Kidney (tissue), 14 donors: Measurements from ENCODE around the gene IZUMO4. TPM values are rescaled to one million over a fixed set of nuclear protein-coding genes. Genes with fewer than 3 reads are reported as not detected.

Source experiments
- DNase-seq, 5 donors: peaks; one replicate each; pipeline ENCODE4 v3.0.0-alpha.2; 2013 to 2020
- FAIRE-seq: peaks from 2 replicates; lab custom pipeline; 2012; peaks lifted over from hg19 to GRCh38; lab: Jason Lieb, UNC
- H3K27ac ChIP-seq, 2 donors: one replicate each; pipeline ENCODE4 v1.7.0; 2013; ENCODE audit warnings: low read depth in 2 of 2, low read length in 2 of 2, inconsistent platforms in 1 of 2
- H3K27me3 ChIP-seq: one replicate; pipeline ENCODE4 v1.7.1; 2013; ENCODE audit warnings: low read length, inconsistent platforms; ENCODE audit not compliant: control insufficient read depth, insufficient read depth
- H3K36me3 ChIP-seq, 3 donors: one replicate each; pipeline versions ENCODE4 v1.7.0 to v1.7.1; 2013; ENCODE audit warnings: low read length in 3 of 3, control low read depth in 1 of 3, inconsistent platforms in 1 of 3; ENCODE audit not compliant: insufficient read depth in 3 of 3, control insufficient read depth in 2 of 3
- H3K4me1 ChIP-seq, 3 donors: one replicate each; pipeline versions ENCODE4 v1.7.0 to v1.7.1; 2013; ENCODE audit warnings: low read length in 3 of 3, inconsistent platforms in 1 of 3, low read depth in 1 of 3; ENCODE audit not compliant: control insufficient read depth in 2 of 3, insufficient read depth in 2 of 3
- H3K4me3 ChIP-seq, 3 donors: one replicate each; pipeline versions ENCODE4 v1.7.0 to v1.8.1; 2013; ENCODE audit warnings: low read length in 3 of 3, control low read depth in 1 of 3, inconsistent platforms in 1 of 3
- H3K9ac ChIP-seq, 3 donors: one replicate each; pipeline versions ENCODE4 v1.7.0 to v1.7.1; 2013; ENCODE audit warnings: low read length in 3 of 3, control low read depth in 1 of 3, inconsistent platforms in 1 of 3
- H3K9me3 ChIP-seq, 3 donors: one replicate each; pipeline versions ENCODE4 v1.7.0 to v1.7.1; 2013; ENCODE audit warnings: low read length in 3 of 3, control low read depth in 1 of 3, inconsistent platforms in 1 of 3; ENCODE audit not compliant: control insufficient read depth in 2 of 3, insufficient read depth in 1 of 3
- CTCF ChIP-seq: IDR thresholded peaks from 3 replicates; pipeline ENCODE4 v1.5.1; 2012; ENCODE audit warnings: mild to moderate bottlenecking, moderate library complexity, borderline replicate concordance; ENCODE audit not compliant: insufficient read depth; ENCODE audit errors: extremely low read depth
- intact Hi-C: fragments of 100-400 bp; cut with DNase I; formaldehyde crosslinking; loops from one replicate; pipeline ENCODE4 v1.11.1; 2022
- polyA plus RNA-seq: library from polyadenylated mRNA; stranded (reverse); fragments of 350-450 nt; fragmentation: Illumina TruSeq; extraction: RNeasy Lipid Tissue Mini Kit (QIAGEN cat#74804); gene quantifications from one replicate; pipeline ENCODE4 v1.2.3, GENCODE V29; 2014; ENCODE audit warnings: low read depth, low replicate concordance; ENCODE audit not compliant: insufficient read depth
- total RNA-seq: library from RNA; stranded (reverse); fragmentation: NEBNext Ultra II Directional; extraction: Animal tissue kit (Norgen Biotek cat#: 25700); gene quantifications from one replicate; pipeline ENCODE4 v1.2.1, GENCODE V29; 2021
- donor health status: control.
- donor health status: control.
- donor health status: control.
- donor health status: control.
- donor health status: control.
- donor health status: DM: yes; HTN: yes; CAD: no.
- donor health status: Normal renal cell carcinoma (clear cell type).

IZUMO4 gene
- total and polyA plus RNA-seq, 2 donors from 2014 or later: 4.3 to 8.9 TPM

- Histone ChIP-seq H3K9me3 (no peaks in the 10 kb centered on the region), H3K9ac (no peak overlapping the region), H3K4me1 (no peaks in the 10 kb centered on the region), H3K27ac (no peak overlapping the region), H3K36me3 (peaks cover 0 to 62% (median 42%) of the 10 kb centered on the region in 3 donors), H3K4me3 (no peak overlapping the region), H3K27me3 (no peaks in the 10 kb centered on the region)
- intact Hi-C loops: no loop called here
- FAIRE-seq (no peak), DNase-seq (no peak)
- TF ChIP-seq CTCF: no peak
Measured at GRCh38 chr19:2116507-2116906, 19.8 kb downstream of the IZUMO4 start.

GRCh38 chr19:2117215-2117960 lies 20.7 kb downstream of the IZUMO4 start:
- H3K27me3 ChIP-seq: no peaks in the 10 kb centered on the region
- H3K4me3 ChIP-seq: no peak overlapping the region
- no peak overlapping the region for H3K27ac ChIP-seq
- intact Hi-C loops: no loop called here
- TF ChIP-seq CTCF: no peak
- H3K9me3 ChIP-seq: no peaks in the 10 kb centered on the region
- H3K36me3 ChIP-seq: peaks cover 0 to 62% (median 41%) of the 10 kb centered on the region in 3 donors
- no peak for FAIRE-seq
- DNase-seq: no peak
- no peak overlapping the region for H3K9ac ChIP-seq
- no peaks in the 10 kb centered on the region for H3K4me1 ChIP-seq

GRCh38 chr19:2118438-2118837 lies 21.7 kb downstream of the IZUMO4 start:
- Histone ChIP-seq H3K4me3 (no peak overlapping the region), H3K36me3 (peaks cover 0 to 63% (median 45%) of the 10 kb centered on the region in 3 donors), H3K9me3 (no peaks in the 10 kb centered on the region), H3K9ac (no peak overlapping the region), H3K27me3 (no peaks in the 10 kb centered on the region), H3K27ac (no peak overlapping the region), H3K4me1 (no peaks in the 10 kb centered on the region)
- DNase-seq: no peak
- FAIRE-seq: no peak
- TF ChIP-seq CTCF: no peak
- intact Hi-C loops: no loop called here
